Regular cardiac myocyte (primary cell): ENCODE data around the gene SSX7. TPM values are rescaled to one million over a fixed set of nuclear protein-coding genes. Genes with fewer than 3 reads are reported as not detected.

Source experiments
- total RNA-seq: library from RNA; depleted of rRNA; stranded (reverse); fragments of >200 nt; gene quantifications from 2 replicates; pipeline ENCODE4 v1.2.3, GENCODE V29; 2014

Gene SSX7
- not detected in 2 replicates for total RNA-seq

GRCh38 chrX:52654800-52655199, at the start of gene SSX7:
Gene SSX7, minus strand, starts transcription at chrX:52654900. Its CDS starts 1,428 bp downstream, at chrX:52653472.

Other genes starting within 250 kb of the SSX7 start
- not detected in 2 replicates for gene XAGE1A, start 159.1 kb downstream of the SSX7 start, total RNA-seq
- gene XAGE1B, start 137.8 kb downstream of the SSX7 start, total RNA-seq = not detected in 2 replicates
- gene SSX2, start 52.3 kb upstream of the SSX7 start, total RNA-seq = not detected in 2 replicates
- gene SSX2B, start 96.4 kb upstream of the SSX7 start, total RNA-seq = not detected in 2 replicates
- not detected in 2 replicates for gene SPANXN5, start 142.5 kb upstream of the SSX7 start, total RNA-seq
- gene XAGE5, start 156.4 kb upstream of the SSX7 start, total RNA-seq = not detected in 2 replicates
- gene XAGE3, start 213.2 kb upstream of the SSX7 start, total RNA-seq = not detected in 2 replicates
- 17.2 and 17.6 TPM in 2 replicates for gene FAM156B, start 242.4 kb upstream of the SSX7 start, total RNA-seq